ENCODE results near the gene ENPP3. TPM values are rescaled to one million over a fixed set of nuclear protein-coding genes. Genes with fewer than 3 reads are reported as not detected.

ENPP3 gene
- total and polyA plus RNA-seq, 9 of the 15 experiments (the other 6 are each of a cell fraction or from before 2014, with no cell fraction given), result 14.0 to 32.8 (median 21.6) TPM

DNA sequence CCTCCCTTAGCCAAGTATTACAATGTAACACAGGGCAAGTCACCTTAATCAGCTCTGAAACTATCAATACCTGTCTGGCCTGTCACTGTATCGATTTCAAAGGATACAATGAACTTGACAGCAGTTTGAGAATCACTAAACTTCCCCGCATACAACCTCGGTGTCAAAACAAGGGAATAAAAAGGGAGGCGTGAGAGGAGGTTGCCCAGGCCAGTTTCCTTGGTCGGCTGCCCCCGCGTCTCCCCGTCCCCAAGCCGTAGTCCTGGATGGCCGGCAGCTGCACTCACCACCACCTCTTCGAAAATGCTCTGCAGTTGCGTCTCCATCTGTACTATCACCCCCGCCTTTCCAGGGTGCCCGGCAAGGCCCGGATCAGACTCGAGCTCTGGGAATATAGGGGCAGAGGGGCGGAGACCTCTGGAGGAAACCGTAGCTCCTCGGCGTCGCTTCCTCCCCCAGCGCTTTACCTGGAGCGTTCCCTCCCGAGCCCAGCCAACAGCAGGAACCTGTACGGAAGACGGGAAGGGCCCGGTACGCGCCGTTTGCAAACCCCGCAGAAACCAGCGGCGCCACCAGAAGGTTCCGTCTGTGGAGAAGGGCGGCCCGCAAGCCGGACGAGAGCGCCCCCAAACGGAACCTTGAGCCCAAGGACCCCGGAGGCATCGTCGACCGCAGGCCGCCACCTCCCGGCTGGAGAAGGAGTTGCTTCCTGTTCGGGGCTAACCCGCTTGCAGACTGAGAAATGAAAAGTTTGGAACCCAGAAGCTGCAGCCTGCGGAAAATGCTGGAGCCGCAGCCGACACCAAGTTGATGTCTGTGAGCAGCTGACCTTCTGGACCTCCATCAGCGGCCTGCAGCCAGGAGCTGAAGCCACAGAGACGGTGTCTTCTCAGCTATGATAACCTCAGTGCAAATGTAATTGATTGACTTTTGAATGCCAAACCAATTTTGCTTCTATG is 9.1 kb upstream of the ENPP3 start, which contains the start of gene MED23 (continued):
- TF ChIP-seq ZBTB9 (CRISPR knock-in tag; IDR thresholded peaks at IDR 0.05) (no peak; the same call in 1 of the 2 replicates), KAT8 (IDR thresholded peaks at IDR 0.05; ENCODE audit: low read depth) (no peak), JUNB (CRISPR knock-in tag; conservative IDR thresholded peaks at IDR 0.05) (0 out of 2 replicates have a peak, but pooled peaks have one; percentile 9), ZBTB8A (IDR thresholded peaks at IDR 0.05; ENCODE audit: partially characterized antibody) (no peak), CBX1 (IDR thresholded peaks at IDR 0.05; ENCODE audit: low read depth) (peak; percentile 94), ATF3 (IDR thresholded peaks at IDR 0.05) (no peak), ATF3 (CRISPR knock-in tag; conservative IDR thresholded peaks at IDR 0.05) (peak; percentile 91), ZNF79 (CRISPR knock-in tag; IDR thresholded peaks at IDR 0.05; ENCODE audit: low read depth) (no peak), ZNF318 (IDR thresholded peaks at IDR 0.05; ENCODE audit: borderline replicate concordance in 1 of 2, low read depth in 1 of 2) (no peak), ZFX (CRISPR knock-in tag; IDR thresholded peaks at IDR 0.05) (peak; percentile 81), TEAD1 (CRISPR knock-in tag; IDR thresholded peaks at IDR 0.05) (peak; percentile 65 to 87), ARHGAP35 (IDR thresholded peaks at IDR 0.05; ENCODE audit: partially characterized antibody) (no peak), SRSF7 (optimal IDR thresholded peaks at IDR 0.05; ENCODE audit: low read depth, low read length) (no peak), ZNF780A (CRISPR knock-in tag; IDR thresholded peaks at IDR 0.05) (no peak), ARID1B (IDR thresholded peaks at IDR 0.05) (peak; percentile 55), CHD2 (IDR thresholded peaks at IDR 0.05; ENCODE audit: low read depth, low read length) (peak; percentile 55; the same call in 1 of the 2 replicates), POLR3A (IDR thresholded peaks at IDR 0.05; ENCODE audit: borderline replicate concordance, extremely low read depth, insufficient read depth, insufficient read length) (no peak)
